Heart left ventricle (tissue), 16 donors: Measurements from ENCODE around the gene USP32. TPM values are rescaled to one million over a fixed set of nuclear protein-coding genes. Genes with fewer than 3 reads are reported as not detected.

Source experiments
- ATAC-seq, 4 donors: fragments of 200-7000 bp; cut with Tn5 transposase; one replicate each; pipeline ENCODE4 v1.9.1; 2020 to 2022; ENCODE audit warnings: moderate library complexity in 4 of 4, mild to moderate bottlenecking in 3 of 4, moderate number of reproducible peaks in 1 of 4
- DNase-seq, 5 donors: peaks; one replicate each; pipeline ENCODE4 v3.0.0-alpha.2; 2020
- H3K27ac ChIP-seq, 12 donors: fragments of 200-600 bp; sonication (generic) in 4 of 12; one replicate each; pipeline versions ENCODE4 v1.5.0 to v1.8.0; 2016 to 2022; ENCODE audit warnings: mild to moderate bottlenecking in 2 of 12
- H3K27me3 ChIP-seq, 9 donors: fragments of 200-600 bp; sonication (generic) in 2 of 9; one replicate each; pipeline versions ENCODE4 v1.5.1 to v1.8.0; 2016 to 2022; ENCODE audit warnings: mild to moderate bottlenecking in 3 of 9
- H3K36me3 ChIP-seq, 9 donors: fragments of 200-600 bp; sonication (generic) in 2 of 9; one replicate each; pipeline versions ENCODE4 v1.5.0 to v1.8.0; 2018 to 2022; ENCODE audit warnings: mild to moderate bottlenecking in 2 of 9
- H3K4me1 ChIP-seq, 12 donors: fragments of 200-600 bp; sonication (generic) in 4 of 12; one replicate each; pipeline versions ENCODE4 v1.5.0 to v1.8.0; 2016 to 2022; ENCODE audit warnings: mild to moderate bottlenecking in 3 of 12
- H3K4me3 ChIP-seq, 12 donors: fragments of 200-600 bp; sonication (generic) in 4 of 12; one replicate each; pipeline versions ENCODE4 v1.5.0 to v1.8.0; 2017 to 2022; ENCODE audit warnings: mild to moderate bottlenecking in 9 of 12, moderate library complexity in 4 of 12
- H3K9me3 ChIP-seq, 12 donors: fragments of 200-600 bp; sonication (generic) in 4 of 12; one replicate each; pipeline versions ENCODE4 v1.5.0 to v1.8.0; 2016 to 2022; ENCODE audit warnings: mild to moderate bottlenecking in 1 of 12
- POLR2A ChIP-seq, 2 donors: fragments of 450-650 bp; IDR thresholded peaks; one replicate each; pipeline ENCODE4 v1.6.1; 2017; ENCODE audit warnings: antibody characterized with exemption in 2 of 2, mild to moderate bottlenecking in 2 of 2, moderate library complexity in 2 of 2
- WGBS, 4 donors: extraction: QIAGEN DNeasy Blood & Tissue Kit in 2 of 4; methylation state at CpG; one replicate each; pipeline versions ENCODE4 v1.1.5 to v1.1.7; 2013 to 2018; 5-methylcytosine and 5-hydroxymethylcytosine counted together
- intact Hi-C, 10 donors: fragments of 100-400 bp; cut with DNase I; formaldehyde crosslinking; loops; one replicate each; pipeline versions ENCODE4 v1.11.1 to v1.14.2; 2022
- polyA plus RNA-seq, 2 donors: library from polyadenylated mRNA; stranded (reverse); fragments of 200-250 nt; gene quantifications; one replicate each; pipeline ENCODE4 v1.2.3, GENCODE V29; 2013
- total RNA-seq, 9 donors: library from RNA; depleted of rRNA in 2 of 9; stranded (reverse); fragments of >200 nt in 2 of 9; fragmentation: NEBNext Ultra II Directional in 3 of 9; extraction: Animal tissue kit (Norgen Biotek cat#: 25700) in 3 of 9; gene quantifications; one replicate each; pipeline versions ENCODE4 v1.1.0 to v1.2.4, GENCODE V29; 2016 to 2023
- TF ChIP-seq, protein P1 (sequence below), 12 donors: fragments of 200-600 bp; sonication (generic) in 4 of 12; IDR thresholded peaks; one replicate each; pipeline versions ENCODE4 v1.5.0 to v1.8.0; 2018 to 2022; ENCODE audit warnings: antibody characterized with exemption in 12 of 12, mild to moderate bottlenecking in 5 of 12
- donor health status: ischemic (EF 13 %, LVEDD 7.1; RV severe dilation, severe dysfunction).
- donor health status: healthy with polysubstance abuse.
- donor health status: DM: no; HTN: yes; CAD: no.
- donor health status: DM: no; HTN: no; CAD: no.
- donor health status: ischemic (EF 25% LVEDD 6.9; RV normal size, moderate dysfunction).
- donor health status: ischemic (EF 25% LVEDD 5.7; RV mildly dilated, moderate dysfunction).
- donor health status: healthy.
- donor health status: DM: yes; HTN: yes; CAD: no.
- donor health status: ischemic (EF 35%, LVEDD 5.7; RV mildly dilated, moderate dysfunction).
- donor health status: nonischemic (EF 11% LVEDD 7.7; RV severe dilation, severe dysfunction).
- donor health status: DM: yes; HTN: yes; CAD: no.
- donor health status: PGD.
- donor health status: ischemic (EF 29% LVEDD 5.4; RV normal size, mild dysfunction).
- donor health status: nonischemic (EF 23%, LVEDD 6.1; RV moderate dilation, normal function).

The USP32 gene
- total and polyA plus RNA-seq, 11 donors = 9.8 to 50.0 (median 30.3) TPM

DNA sequence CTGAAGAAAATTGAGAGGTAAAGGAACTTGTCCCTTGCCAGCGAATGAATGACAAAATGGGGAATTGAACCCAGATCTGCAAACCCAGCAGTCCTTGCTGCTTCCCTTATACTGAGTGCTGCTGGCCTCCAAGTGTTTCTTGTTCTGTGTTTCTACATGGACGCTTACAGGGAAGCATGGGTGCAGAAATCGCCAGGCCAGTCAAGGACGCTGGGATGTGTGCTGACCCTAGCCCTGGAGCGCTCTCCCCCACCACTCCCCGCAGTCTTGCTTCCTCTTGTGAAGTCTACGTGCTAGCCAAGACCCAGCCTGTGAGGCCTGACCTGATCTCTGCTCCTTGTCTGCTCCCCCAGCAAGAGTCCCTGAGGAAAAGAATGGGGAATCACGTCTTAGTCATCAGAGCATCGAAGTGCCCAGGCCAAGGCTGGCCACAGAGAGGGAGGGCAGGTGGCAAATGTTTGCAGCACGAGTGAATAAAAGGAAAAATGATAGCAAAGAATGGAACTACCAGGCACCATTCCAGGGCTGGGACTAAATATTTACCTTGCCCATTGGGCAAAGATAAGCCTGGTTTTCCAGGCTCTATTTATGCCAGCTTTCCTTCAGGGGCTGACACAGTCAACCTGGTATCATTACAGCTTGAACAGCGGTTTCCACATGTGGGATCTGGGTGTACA is 224.7 kb downstream of the USP32 start:
- TF ChIP-seq, protein P1, sequence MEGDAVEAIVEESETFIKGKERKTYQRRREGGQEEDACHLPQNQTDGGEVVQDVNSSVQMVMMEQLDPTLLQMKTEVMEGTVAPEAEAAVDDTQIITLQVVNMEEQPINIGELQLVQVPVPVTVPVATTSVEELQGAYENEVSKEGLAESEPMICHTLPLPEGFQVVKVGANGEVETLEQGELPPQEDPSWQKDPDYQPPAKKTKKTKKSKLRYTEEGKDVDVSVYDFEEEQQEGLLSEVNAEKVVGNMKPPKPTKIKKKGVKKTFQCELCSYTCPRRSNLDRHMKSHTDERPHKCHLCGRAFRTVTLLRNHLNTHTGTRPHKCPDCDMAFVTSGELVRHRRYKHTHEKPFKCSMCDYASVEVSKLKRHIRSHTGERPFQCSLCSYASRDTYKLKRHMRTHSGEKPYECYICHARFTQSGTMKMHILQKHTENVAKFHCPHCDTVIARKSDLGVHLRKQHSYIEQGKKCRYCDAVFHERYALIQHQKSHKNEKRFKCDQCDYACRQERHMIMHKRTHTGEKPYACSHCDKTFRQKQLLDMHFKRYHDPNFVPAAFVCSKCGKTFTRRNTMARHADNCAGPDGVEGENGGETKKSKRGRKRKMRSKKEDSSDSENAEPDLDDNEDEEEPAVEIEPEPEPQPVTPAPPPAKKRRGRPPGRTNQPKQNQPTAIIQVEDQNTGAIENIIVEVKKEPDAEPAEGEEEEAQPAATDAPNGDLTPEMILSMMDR (IDR thresholded peaks at IDR 0.05) = no peak
- TF ChIP-seq POLR2A (IDR thresholded peaks at IDR 0.05) = no peak
- H3K4me1 ChIP-seq = peaks cover 0 to 71% (median 30%) of the 10 kb centered on the region in 12 donors
- peak in 1 of 4 donors; percentile 14 for ATAC-seq
- H3K27ac ChIP-seq = peak overlapping the region in 1 of 12 donors; percentile 64
- DNase-seq = no peak
- no peak overlapping the region for H3K4me3 ChIP-seq
- no peaks in the 10 kb centered on the region for H3K9me3 ChIP-seq
- WGBS, 4 donors = 56 to 68% (median 58%) methylated on average over 11 of the region's 11 CpGs
- no peaks in the 10 kb centered on the region for H3K27me3 ChIP-seq
- H3K36me3 ChIP-seq = no peaks in the 10 kb centered on the region
- intact Hi-C loops = no loop called here

DNA sequence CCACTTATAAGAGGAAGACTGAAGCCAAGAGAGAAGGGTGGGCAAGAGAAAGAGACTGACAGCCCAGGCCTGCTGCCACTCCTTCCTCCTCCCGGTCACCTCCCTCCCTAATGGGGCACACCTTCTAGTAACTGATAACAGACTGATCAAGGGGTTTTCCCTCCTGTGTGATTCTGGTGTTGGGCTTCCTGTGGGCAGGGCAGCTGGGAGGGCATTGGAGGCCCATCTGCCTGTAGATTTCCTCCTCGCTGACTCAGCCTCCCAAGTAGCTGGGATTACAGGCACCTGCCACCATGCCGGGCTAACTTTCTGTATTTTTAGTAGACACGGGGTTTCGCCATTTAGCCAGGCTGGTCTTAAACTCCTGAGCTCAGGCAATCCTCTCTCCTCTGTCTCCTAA is 226.0 kb downstream of the USP32 start:
- no peaks in the 10 kb centered on the region for H3K36me3 ChIP-seq
- no peak for DNase-seq
- H3K27me3 ChIP-seq = no peaks in the 10 kb centered on the region
- TF ChIP-seq, protein P1 (IDR thresholded peaks at IDR 0.05) = no peak
- no peak for TF ChIP-seq POLR2A (IDR thresholded peaks at IDR 0.05)
- H3K4me3 ChIP-seq = no peak overlapping the region
- intact Hi-C loops = no loop called here
- no peak overlapping the region for H3K27ac ChIP-seq
- H3K9me3 ChIP-seq = no peaks in the 10 kb centered on the region
- no peak for ATAC-seq
- WGBS, 4 donors = 70 to 75% (median 71%) methylated on average over 5 of the region's 5 CpGs
- peaks cover 6 to 71% (median 35%) of the 10 kb centered on the region in 12 donors for H3K4me1 ChIP-seq

GRCh38 chr17:60165223-60165622 is 226.7 kb downstream of the USP32 start:
- H3K36me3 ChIP-seq = no peaks in the 10 kb centered on the region
- no peak overlapping the region for H3K4me3 ChIP-seq
- intact Hi-C loops = no loop called here
- WGBS, 4 donors = 45 to 61% (median 50%) methylated on average over 5 of the region's 5 CpGs
- TF ChIP-seq, protein P1 (IDR thresholded peaks at IDR 0.05) = no peak
- no peak overlapping the region for H3K27ac ChIP-seq
- peaks cover 8 to 66% (median 29%) of the 10 kb centered on the region in 12 donors for H3K4me1 ChIP-seq
- peaks cover 0 to under 1% (median 0%) of the 10 kb centered on the region in 9 donors for H3K27me3 ChIP-seq
- no peaks in the 10 kb centered on the region for H3K9me3 ChIP-seq
- ATAC-seq = no peak
- no peak for DNase-seq

DNA sequence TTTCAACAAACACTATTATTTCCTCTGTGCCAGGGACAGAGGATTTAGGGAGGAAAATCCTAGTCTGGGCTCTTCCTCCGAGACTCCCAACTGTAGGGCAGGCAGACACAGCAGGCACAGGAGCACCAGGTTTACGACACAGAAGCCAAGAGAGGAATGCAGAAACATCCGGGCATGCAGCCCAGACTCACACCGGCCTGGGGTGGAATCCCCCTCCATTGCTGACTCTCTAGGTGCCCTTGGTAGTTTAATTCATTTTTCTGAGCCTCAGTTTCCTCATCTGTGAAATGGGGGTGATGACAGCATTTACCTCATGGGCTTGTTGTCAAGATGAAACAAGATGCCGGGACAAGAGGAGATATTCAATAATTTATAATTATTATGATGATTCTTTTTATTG is 227.2 kb downstream of the USP32 start:
- ATAC-seq (no peak), DNase-seq (no peak)
- Histone ChIP-seq H3K36me3 (no peaks in the 10 kb centered on the region), H3K4me1 (peaks cover 8 to 61% (median 31%) of the 10 kb centered on the region in 12 donors), H3K4me3 (no peak overlapping the region), H3K27ac (no peak overlapping the region), H3K9me3 (no peaks in the 10 kb centered on the region), H3K27me3 (peaks cover 0 to 6% (median 0%) of the 10 kb centered on the region in 9 donors)
- TF ChIP-seq POLR2A (IDR thresholded peaks at IDR 0.05) = no peak
- TF ChIP-seq, protein P1 (IDR thresholded peaks at IDR 0.05) = no peak
- WGBS, 4 donors = 49 to 55% (median 51%) methylated on average over 5 of the region's 5 CpGs
- intact Hi-C loops = no loop called here
